Keratinocyte (primary cell): ENCODE measurements around the gene DISC1. TPM values are rescaled to one million over a fixed set of nuclear protein-coding genes. Genes with fewer than 3 reads are reported as not detected.

ENCODE experiments used
- DNase-seq: peaks from one replicate; pipeline ENCODE4 v3.0.0-alpha.2; 2011; ENCODE audit warnings: low read depth, missing footprints, low spot score
- FAIRE-seq: peaks from 2 replicates; lab custom pipeline; 2011; peaks lifted over from hg19 to GRCh38; lab: Jason Lieb, UNC
- H2AFZ ChIP-seq: 2 replicates; pipeline ENCODE4 v1.6.0; 2012; ENCODE audit warnings: low read length, control low read depth, inconsistent platforms; ENCODE audit not compliant: control insufficient read depth
- H3K27ac ChIP-seq: 2 replicates; pipeline ENCODE4 v1.5.1; 2011; ENCODE audit warnings: low read length; ENCODE audit not compliant: control insufficient read depth, insufficient read depth
- H3K27me3 ChIP-seq: 3 replicates; pipeline ENCODE4 v1.6.0; 2011; ENCODE audit warnings: low read length; ENCODE audit not compliant: control insufficient read depth, insufficient read depth; ENCODE audit errors: extremely low read depth
- H3K36me3 ChIP-seq, 2 experiments: 2 replicates in 1 of 2; 3 replicates in 1 of 2; pipeline ENCODE4 v1.5.1; 2011; ENCODE audit warnings: low read length in 2 of 2, mild to moderate bottlenecking in 1 of 2; ENCODE audit not compliant: control insufficient read depth in 2 of 2, insufficient read depth in 2 of 2; ENCODE audit errors: extremely low read depth in 1 of 2
- H3K4me1 ChIP-seq: 3 replicates; pipeline ENCODE4 v1.5.1; 2011; ENCODE audit warnings: low read length; ENCODE audit not compliant: control insufficient read depth, insufficient read depth; ENCODE audit errors: extremely low read depth
- H3K4me2 ChIP-seq: 3 replicates; pipeline ENCODE4 v1.6.0; 2011; ENCODE audit warnings: low read depth, low read length; ENCODE audit not compliant: control insufficient read depth, insufficient read depth; ENCODE audit errors: extremely low read depth
- H3K4me3 ChIP-seq, 3 experiments: fragments of 200-600 bp in 1 of 3; sonication (generic) in 1 of 3; 2 replicates in 2 of 3; 3 replicates in 1 of 3; pipeline ENCODE4 v1.5.1; 2011 to 2016; ENCODE audit warnings: low read length in 3 of 3, mild to moderate bottlenecking in 3 of 3, control low read depth in 2 of 3, inconsistent platforms in 1 of 3, low read depth in 1 of 3, mixed read lengths in 1 of 3, mixed run types in 1 of 3, moderate library complexity in 1 of 3; ENCODE audit not compliant: control insufficient read depth in 2 of 3, insufficient read depth in 2 of 3; ENCODE audit errors: extremely low read depth in 1 of 3
- H3K79me2 ChIP-seq: 2 replicates; pipeline ENCODE4 v1.6.0; 2012; ENCODE audit warnings: low read length; ENCODE audit not compliant: control insufficient read depth, insufficient read depth
- H3K9ac ChIP-seq: 3 replicates; pipeline ENCODE4 v1.6.0; 2011; ENCODE audit warnings: low read length; ENCODE audit not compliant: control insufficient read depth, insufficient read depth; ENCODE audit errors: extremely low read depth
- H3K9me1 ChIP-seq: 3 replicates; pipeline ENCODE4 v1.6.0; 2011; ENCODE audit warnings: low read length; ENCODE audit not compliant: control insufficient read depth, insufficient read depth; ENCODE audit errors: extremely low read depth
- H3K9me3 ChIP-seq: 2 replicates; pipeline ENCODE4 v1.5.1; 2012; ENCODE audit warnings: low read depth, low read length; ENCODE audit not compliant: control insufficient read depth
- H4K20me1 ChIP-seq: 3 replicates; pipeline ENCODE4 v1.6.0; 2011; ENCODE audit warnings: low read length; ENCODE audit not compliant: control insufficient read depth, insufficient read depth; ENCODE audit errors: extremely low read depth
- EZH2 ChIP-seq: IDR thresholded peaks from one replicate; pipeline ENCODE4 v1.6.1; 2012; ENCODE audit warnings: inconsistent platforms, mild to moderate bottlenecking, low read length, moderate library complexity
- dilution Hi-C: fragments of 300-500 bp; cut with MboI; formaldehyde crosslinking; loops from one replicate; pipeline ENCODE4 v1.7.0; 2020; ENCODE audit warnings: low sequenced_read_pairs; ENCODE audit not compliant: extremely low pct_ligation_motif_present
- polyA plus RNA-seq, 5 experiments: library from polyadenylated mRNA; depleted of rRNA in 3 of 5; stranded (reverse) in 3 of 5; stranded (forward) in 1 of 5; unstranded in 1 of 5; fragments of >200 nt; gene quantifications; 1 replicate in 1 of 5; 2 replicates in 3 of 5; 3 replicates in 1 of 5; pipeline versions ENCODE4 v1.2.1 to v1.2.3, GENCODE V29; 2011 to 2012; ENCODE audit warnings: missing spikeins in 2 of 5, low read depth in 1 of 5, low replicate concordance in 1 of 5
- TF ChIP-seq, protein P1 (sequence below), 3 experiments: IDR thresholded peaks in 1 of 3; conservative IDR thresholded peaks in 1 of 3; optimal IDR thresholded peaks in 1 of 3; 2 replicates in 2 of 3; 3 replicates in 1 of 3; pipeline versions ENCODE3 to v1.5.1; 2011; ENCODE audit warnings: low read length in 3 of 3, mild to moderate bottlenecking in 3 of 3, moderate library complexity in 2 of 3, control low read depth in 1 of 3, inconsistent platforms in 1 of 3; ENCODE audit not compliant: insufficient read depth in 2 of 3; ENCODE audit errors: extremely low read depth in 1 of 3

DISC1 gene
- polyA plus RNA-seq, 1 donor (not counting 4 experiments of a cell fraction or from before 2014, with no cell fraction given): 0.47 TPM

DNA sequence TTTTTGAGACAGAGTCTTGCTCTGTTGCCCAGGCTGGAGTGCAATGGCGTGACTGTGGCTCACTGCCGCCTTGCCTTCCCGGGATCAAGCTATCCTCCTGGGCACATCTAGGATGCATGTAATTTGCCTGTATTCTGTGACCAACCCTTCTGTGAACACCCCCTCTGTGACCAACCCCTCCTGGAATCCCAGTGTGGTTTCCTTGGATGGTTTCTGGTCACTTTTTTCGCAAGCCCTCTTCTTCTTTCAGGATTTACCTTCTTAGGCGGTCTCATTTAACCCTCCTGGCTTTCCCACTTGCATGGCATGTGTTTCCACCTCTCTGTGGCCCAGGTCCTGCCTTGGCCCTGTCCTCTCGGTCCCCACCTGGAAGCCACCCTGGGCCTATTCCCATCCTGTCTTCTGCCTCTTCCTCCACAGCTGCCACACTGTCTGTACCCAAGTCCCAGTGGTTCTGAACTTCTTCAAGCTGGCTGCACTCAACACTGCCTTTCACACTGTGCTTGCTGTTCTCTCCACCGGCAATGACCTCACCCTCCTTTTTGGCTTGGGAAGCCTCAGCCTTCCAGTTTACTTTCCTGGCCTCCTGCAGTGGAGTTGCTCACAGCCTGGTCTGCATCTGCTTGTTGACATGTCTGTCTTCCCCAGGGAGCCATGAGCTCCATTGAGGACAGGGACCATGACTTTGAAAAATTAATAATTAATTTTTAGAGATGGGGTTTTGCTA lies 57.0 kb downstream of the DISC1 start:
- Histone ChIP-seq H3K4me3 (no peak overlapping the region), H3K9me1 (no peaks in the 10 kb centered on the region), H3K9me3 (peaks cover 2% of the 10 kb centered on the region), H3K36me3 (no peaks in the 10 kb centered on the region), H2AFZ (no peak overlapping the region), H3K4me1 (no peaks in the 10 kb centered on the region), H3K27me3 (no peaks in the 10 kb centered on the region), H3K79me2 (no peaks in the 10 kb centered on the region), H4K20me1 (no peaks in the 10 kb centered on the region), H3K4me2 (no peak overlapping the region), H3K27ac (no peak overlapping the region), H3K9ac (no peak overlapping the region)
- no peak for TF ChIP-seq EZH2
- TF ChIP-seq, protein P1, sequence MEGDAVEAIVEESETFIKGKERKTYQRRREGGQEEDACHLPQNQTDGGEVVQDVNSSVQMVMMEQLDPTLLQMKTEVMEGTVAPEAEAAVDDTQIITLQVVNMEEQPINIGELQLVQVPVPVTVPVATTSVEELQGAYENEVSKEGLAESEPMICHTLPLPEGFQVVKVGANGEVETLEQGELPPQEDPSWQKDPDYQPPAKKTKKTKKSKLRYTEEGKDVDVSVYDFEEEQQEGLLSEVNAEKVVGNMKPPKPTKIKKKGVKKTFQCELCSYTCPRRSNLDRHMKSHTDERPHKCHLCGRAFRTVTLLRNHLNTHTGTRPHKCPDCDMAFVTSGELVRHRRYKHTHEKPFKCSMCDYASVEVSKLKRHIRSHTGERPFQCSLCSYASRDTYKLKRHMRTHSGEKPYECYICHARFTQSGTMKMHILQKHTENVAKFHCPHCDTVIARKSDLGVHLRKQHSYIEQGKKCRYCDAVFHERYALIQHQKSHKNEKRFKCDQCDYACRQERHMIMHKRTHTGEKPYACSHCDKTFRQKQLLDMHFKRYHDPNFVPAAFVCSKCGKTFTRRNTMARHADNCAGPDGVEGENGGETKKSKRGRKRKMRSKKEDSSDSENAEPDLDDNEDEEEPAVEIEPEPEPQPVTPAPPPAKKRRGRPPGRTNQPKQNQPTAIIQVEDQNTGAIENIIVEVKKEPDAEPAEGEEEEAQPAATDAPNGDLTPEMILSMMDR (optimal IDR thresholded peaks at IDR 0.05 in 1 of 3, IDR thresholded peaks at IDR 0.05 in 1 of 3, conservative IDR thresholded peaks at IDR 0.05 in 1 of 3; ENCODE audit: extremely low read depth in 1 of 3, insufficient read depth in 2 of 3, low read length in 3 of 3): no peak
- dilution Hi-C loops: no loop called here
- DNase-seq: no peak
- FAIRE-seq: no peak

DNA sequence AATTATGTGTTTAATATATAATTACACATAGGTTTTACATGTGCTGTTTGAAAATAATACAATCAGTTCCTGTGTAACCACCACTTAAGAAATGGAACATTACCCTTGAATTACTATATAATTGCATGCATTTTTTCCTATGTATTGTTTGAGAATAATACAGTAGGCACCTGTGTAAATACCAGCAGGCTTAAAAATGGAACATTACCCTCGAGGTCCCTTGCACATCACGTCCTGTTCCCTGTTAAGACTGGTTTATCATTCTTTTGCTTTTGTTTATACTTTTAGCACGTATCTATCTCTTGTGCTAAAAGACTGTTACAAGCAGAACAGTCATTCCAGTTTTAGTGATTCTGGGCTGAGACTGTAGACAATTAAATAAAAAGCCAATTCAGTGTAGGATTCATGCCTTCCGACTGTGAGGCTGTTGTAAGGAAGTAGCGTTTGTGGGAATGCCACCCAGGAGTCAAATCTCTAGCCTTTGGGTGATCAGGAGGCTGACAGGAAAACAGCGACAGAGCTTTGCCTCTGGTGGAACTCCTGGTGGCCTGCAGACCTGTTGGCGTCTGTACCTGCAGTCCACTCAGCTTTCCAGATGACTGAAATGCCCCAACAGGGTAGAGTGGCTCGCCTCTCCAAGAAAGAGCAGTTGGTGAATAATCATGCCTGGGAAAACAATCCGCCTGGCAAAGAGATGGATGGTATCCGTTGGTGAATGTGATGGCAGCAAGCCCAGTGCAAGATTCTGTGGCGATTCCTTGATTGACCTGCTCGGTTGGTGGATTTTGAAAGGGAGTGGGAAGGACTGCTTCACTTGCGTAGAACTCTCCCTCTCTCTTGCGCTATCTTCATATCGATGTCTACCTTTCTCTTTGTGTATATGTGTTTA lies 58.0 kb downstream of the DISC1 start:
- DNase-seq (no peak), FAIRE-seq (no peak)
- Histone ChIP-seq H2AFZ (no peak overlapping the region), H3K9me3 (peaks cover 2% of the 10 kb centered on the region), H3K27me3 (no peaks in the 10 kb centered on the region), H3K4me3 (no peak overlapping the region), H3K9me1 (no peaks in the 10 kb centered on the region), H3K4me2 (no peak overlapping the region), H3K27ac (no peak overlapping the region), H3K36me3 (no peaks in the 10 kb centered on the region), H3K4me1 (no peaks in the 10 kb centered on the region), H4K20me1 (no peaks in the 10 kb centered on the region), H3K79me2 (no peaks in the 10 kb centered on the region), H3K9ac (no peak overlapping the region)
- no peak for TF ChIP-seq EZH2
- TF ChIP-seq, protein P1 (optimal IDR thresholded peaks at IDR 0.05 in 1 of 3, IDR thresholded peaks at IDR 0.05 in 1 of 3, conservative IDR thresholded peaks at IDR 0.05 in 1 of 3; ENCODE audit: extremely low read depth in 1 of 3, insufficient read depth in 2 of 3, low read length in 3 of 3): no peak
- dilution Hi-C loops: no loop called here
